ENCODE measurements around the gene RCE1.

- TF ChIP-seq CTCF (IDR thresholded peaks at IDR 0.05) (no peak), POLR2AphosphoS5 (IDR thresholded peaks at IDR 0.05) (no peak)
These were observed 22.9 kb upstream of the RCE1 start for GRCh38 chr11:66820381-66820780.
